ENCODE results near the gene FAM9A.

DNA sequence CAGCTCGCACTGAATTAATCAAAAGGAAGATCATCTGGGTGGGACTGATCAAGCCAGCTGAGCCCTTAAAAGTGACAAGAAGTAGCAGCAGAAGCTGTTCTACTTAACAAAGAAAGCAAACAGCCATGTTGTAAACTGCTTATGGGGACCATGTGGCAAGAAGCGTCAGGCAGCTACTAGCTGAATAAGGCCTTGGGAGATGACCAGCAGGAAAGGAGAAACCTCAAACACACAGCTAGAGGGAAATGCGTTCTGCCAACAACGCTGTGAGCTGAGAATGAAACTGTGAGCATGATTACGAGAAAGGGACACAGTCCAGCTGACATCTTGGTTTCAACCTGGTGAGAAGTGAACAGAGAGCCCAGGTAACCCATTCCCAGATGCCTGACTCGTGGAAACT is 49.3 kb upstream of the FAM9A start:
- TF ChIP-seq, protein P1, sequence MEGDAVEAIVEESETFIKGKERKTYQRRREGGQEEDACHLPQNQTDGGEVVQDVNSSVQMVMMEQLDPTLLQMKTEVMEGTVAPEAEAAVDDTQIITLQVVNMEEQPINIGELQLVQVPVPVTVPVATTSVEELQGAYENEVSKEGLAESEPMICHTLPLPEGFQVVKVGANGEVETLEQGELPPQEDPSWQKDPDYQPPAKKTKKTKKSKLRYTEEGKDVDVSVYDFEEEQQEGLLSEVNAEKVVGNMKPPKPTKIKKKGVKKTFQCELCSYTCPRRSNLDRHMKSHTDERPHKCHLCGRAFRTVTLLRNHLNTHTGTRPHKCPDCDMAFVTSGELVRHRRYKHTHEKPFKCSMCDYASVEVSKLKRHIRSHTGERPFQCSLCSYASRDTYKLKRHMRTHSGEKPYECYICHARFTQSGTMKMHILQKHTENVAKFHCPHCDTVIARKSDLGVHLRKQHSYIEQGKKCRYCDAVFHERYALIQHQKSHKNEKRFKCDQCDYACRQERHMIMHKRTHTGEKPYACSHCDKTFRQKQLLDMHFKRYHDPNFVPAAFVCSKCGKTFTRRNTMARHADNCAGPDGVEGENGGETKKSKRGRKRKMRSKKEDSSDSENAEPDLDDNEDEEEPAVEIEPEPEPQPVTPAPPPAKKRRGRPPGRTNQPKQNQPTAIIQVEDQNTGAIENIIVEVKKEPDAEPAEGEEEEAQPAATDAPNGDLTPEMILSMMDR (conservative IDR thresholded peaks at IDR 0.05; ENCODE audit: low read depth, low read length), result no peak
- no peak for TF ChIP-seq EZH2 (IDR thresholded peaks at IDR 0.05; ENCODE audit: borderline replicate concordance, low read depth, low read length, poor library complexity, severe bottlenecking)
